ENCODE measurements around the gene ASB3.
"Not testable (repeated sequence)": the region's sequence is repeated elsewhere in the genome, so short reads cannot be mapped to it uniquely, and the experiment has no call there.

ASB3 gene

DNA sequence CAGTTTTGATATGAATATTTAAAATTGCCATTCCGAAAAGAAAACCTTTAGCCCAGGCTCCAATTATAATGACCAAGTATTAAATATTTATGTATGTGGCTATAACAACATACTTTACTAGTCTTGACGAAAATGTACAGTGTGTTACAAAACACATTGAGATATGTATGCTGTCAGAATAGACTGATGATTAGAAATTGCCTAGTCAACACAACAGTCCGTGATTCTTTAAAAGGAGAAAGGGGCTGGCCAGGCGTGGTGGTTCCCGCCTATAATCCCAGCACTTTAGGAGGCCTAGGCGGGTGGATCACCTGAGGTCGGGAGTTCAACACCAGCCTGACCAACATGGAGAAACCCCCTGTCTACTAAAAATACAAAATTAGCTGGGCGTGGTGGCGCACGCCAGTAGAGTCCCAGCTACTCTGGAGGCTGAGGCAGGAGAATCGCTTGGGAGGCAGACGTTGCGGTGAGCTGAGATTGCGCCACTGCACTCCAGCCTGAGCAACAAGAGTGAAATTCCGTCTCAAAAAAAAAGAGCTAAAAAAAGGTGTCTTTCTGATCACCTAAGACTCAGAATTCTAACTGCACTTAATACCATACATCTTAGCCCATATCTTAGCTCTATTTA lies 17.3 kb downstream of the ASB3 start:
- no peak for DNase-seq (ENCODE audit: low read depth)
- peak overlapping the region; percentile 95 for H3K4me3 ChIP-seq (ENCODE audit: low read depth, low read length)
- no peak for TF ChIP-seq POLR2A (IDR thresholded peaks at IDR 0.05; ENCODE audit: extremely low read depth, insufficient read length)
- no peak for TF ChIP-seq MYC (IDR thresholded peaks at IDR 0.05; ENCODE audit: low read depth, low read length)
- TF ChIP-seq, protein P1, sequence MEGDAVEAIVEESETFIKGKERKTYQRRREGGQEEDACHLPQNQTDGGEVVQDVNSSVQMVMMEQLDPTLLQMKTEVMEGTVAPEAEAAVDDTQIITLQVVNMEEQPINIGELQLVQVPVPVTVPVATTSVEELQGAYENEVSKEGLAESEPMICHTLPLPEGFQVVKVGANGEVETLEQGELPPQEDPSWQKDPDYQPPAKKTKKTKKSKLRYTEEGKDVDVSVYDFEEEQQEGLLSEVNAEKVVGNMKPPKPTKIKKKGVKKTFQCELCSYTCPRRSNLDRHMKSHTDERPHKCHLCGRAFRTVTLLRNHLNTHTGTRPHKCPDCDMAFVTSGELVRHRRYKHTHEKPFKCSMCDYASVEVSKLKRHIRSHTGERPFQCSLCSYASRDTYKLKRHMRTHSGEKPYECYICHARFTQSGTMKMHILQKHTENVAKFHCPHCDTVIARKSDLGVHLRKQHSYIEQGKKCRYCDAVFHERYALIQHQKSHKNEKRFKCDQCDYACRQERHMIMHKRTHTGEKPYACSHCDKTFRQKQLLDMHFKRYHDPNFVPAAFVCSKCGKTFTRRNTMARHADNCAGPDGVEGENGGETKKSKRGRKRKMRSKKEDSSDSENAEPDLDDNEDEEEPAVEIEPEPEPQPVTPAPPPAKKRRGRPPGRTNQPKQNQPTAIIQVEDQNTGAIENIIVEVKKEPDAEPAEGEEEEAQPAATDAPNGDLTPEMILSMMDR (IDR thresholded peaks at IDR 0.05; ENCODE audit: low read depth, low read length), result no peak
- TF ChIP-seq, protein P2, sequence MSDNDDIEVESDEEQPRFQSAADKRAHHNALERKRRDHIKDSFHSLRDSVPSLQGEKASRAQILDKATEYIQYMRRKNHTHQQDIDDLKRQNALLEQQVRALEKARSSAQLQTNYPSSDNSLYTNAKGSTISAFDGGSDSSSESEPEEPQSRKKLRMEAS (IDR thresholded peaks at IDR 0.05; ENCODE audit: low read depth, low read length), result no peak

DNA sequence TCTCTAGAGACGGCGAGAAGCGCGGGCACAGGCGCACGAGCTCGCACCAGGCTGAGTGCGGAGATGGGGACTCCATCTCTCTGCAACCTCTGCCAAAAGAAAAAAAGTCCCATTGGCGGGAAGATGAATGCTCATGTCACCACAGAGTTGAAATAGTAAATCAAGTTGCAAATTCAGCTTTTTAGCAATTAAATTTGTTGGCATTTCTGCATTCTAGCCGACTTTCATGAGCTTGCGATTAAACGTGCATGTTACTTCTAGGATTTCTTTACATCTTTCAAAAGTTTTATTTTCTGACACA lies 18.6 kb downstream of the ASB3 start:
- TF ChIP-seq, protein P2 (IDR thresholded peaks at IDR 0.05; ENCODE audit: low read depth, low read length), result no peak
- no peak for TF ChIP-seq POLR2A (IDR thresholded peaks at IDR 0.05; ENCODE audit: extremely low read depth, insufficient read length)
- TF ChIP-seq, protein P1 (IDR thresholded peaks at IDR 0.05; ENCODE audit: low read depth, low read length), result no peak
- no peak; the same call in 1 of the 2 replicates for TF ChIP-seq MYC (IDR thresholded peaks at IDR 0.05; ENCODE audit: low read depth, low read length)
- DNase-seq (ENCODE audit: low read depth), result peak; percentile 84
- peak overlapping the region; percentile 95 for H3K4me3 ChIP-seq (ENCODE audit: low read depth, low read length)

DNA sequence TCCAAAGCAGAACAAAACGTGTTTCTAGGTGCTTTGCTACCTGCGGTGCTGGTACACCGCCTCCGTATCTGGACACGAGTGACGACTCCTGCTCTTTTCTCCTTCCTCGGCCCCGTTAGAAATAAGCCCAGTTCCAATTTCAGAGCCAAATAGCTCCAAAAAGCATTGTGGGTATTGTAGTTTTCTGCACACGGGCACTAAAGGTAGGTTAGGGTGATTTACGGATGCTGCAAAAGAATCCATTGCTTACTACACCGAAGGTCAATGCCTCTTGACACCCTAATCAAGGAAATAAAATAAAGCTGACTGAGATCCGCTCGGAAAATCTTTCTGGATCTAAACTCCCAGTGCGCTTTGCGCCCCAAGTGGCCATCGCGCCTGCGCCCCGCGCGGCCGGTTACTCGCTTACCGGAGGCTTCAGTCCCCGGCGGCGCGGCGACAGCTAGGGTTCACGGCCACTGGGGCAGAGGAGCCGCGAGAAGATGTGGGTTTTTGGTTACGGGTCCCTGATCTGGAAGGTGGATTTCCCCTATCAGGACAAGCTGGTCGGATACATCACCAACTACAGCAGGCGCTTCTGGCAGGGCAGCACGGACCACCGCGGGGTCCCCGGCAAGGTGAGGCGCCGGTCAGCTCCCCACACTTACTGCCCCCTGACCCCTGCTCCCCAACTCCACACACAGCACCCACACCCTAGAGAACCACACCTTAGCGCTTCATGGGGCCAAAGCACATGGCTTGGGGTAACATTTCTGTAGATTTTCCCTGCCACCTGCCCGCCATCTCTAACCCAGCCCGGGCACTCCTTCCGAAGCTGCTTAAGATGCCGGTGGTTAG lies 19.1 kb downstream of the ASB3 start, which contains the start of gene CHAC2:
TSS of gene CHAC2 (plus strand) at position 400 of the 837 bp plus-strand sequence. CDS start at position 483, 83 bp downstream.
- peak; percentile 92 for DNase-seq (ENCODE audit: low read depth)
- TF ChIP-seq, protein P2 (IDR thresholded peaks at IDR 0.05; ENCODE audit: low read depth, low read length), result peak; percentile 74
- TF ChIP-seq, protein P1 (IDR thresholded peaks at IDR 0.05; ENCODE audit: low read depth, low read length), result no peak
- peak; percentile 64 for TF ChIP-seq MYC (IDR thresholded peaks at IDR 0.05; ENCODE audit: low read depth, low read length)
- peak; percentile 67 for TF ChIP-seq POLR2A (IDR thresholded peaks at IDR 0.05; ENCODE audit: extremely low read depth, insufficient read length)
- H3K4me3 ChIP-seq (ENCODE audit: low read depth, low read length), result peak within 1 kb of the TSS; percentile 95

DNA sequence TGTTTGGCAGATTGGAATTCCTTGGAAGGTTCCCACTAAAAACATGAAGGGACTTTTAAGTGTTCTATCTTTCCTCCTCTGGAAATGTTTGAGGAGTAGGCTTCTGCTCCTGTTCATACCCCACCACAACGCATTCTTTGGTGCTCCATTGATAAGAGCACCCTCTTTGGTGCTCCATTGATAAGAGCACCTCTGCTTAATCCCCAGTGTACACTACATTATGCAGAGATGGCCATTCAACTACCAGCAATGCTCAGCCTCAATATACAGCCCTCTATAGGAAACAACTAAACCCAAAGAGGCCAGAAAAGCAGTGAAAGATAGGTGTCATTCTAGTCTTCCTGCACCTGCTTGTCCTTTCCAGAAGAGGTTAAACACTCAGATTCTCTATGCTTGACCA lies 21.0 kb downstream of the ASB3 start:
- TF ChIP-seq, protein P2 (IDR thresholded peaks at IDR 0.05; ENCODE audit: low read depth, low read length), result no peak
- TF ChIP-seq MYC (IDR thresholded peaks at IDR 0.05; ENCODE audit: low read depth, low read length) (no peak), POLR2A (IDR thresholded peaks at IDR 0.05; ENCODE audit: extremely low read depth, insufficient read length) (no peak)
- TF ChIP-seq, protein P1 (IDR thresholded peaks at IDR 0.05; ENCODE audit: low read depth, low read length), result no peak
- no peak for DNase-seq (ENCODE audit: low read depth)
- H3K4me3 ChIP-seq (ENCODE audit: low read depth, low read length), result no peak overlapping the region

DNA sequence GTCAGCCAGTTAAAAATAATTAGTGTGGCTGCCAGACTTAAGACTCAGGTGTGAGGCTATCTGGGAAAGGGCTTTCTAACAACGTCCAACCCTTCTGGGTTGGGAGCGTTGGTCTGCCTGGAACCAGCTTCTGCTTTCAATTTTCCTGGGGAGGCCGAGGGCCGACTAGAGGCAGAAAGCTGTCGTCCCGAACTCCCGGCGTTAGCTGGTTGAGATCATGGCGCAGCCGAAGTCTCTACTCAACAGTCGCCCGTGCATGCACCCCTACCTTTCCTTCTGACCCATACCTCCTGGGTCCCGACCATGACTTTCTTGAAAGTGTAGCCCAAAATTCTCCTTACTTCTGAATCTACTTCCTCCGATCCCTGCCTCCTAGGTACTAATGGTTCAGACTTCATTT lies 29.5 kb downstream of the ASB3 start:
- H3K4me3 ChIP-seq (ENCODE audit: low read depth, low read length); DNase-seq (ENCODE audit: low read depth): not testable (repeated sequence)

DNA sequence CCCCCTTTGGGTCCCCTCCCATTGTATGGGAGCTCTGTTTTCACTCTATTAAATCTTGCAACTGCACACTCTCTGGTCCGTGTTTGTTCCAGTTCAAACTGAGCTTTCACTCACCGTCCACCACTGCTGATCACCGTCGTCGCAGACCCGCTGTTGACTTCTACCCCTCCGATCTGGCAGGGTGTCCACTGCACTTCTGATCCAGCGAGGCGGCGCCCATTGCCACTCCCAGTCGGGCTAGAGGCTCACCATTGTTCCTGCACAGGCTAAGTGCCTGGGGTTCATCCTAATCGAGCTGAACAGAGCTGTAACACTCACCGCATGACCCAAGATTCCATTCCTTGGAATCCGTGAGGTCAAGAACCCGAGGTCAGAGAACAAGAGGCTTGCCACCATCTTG lies 30.1 kb downstream of the ASB3 start:
- DNase-seq (ENCODE audit: low read depth), result no peak
- no peak overlapping the region for H3K4me3 ChIP-seq (ENCODE audit: low read depth, low read length)
- TF ChIP-seq, protein P2 (IDR thresholded peaks at IDR 0.05; ENCODE audit: low read depth, low read length), result no peak
- TF ChIP-seq MYC (IDR thresholded peaks at IDR 0.05; ENCODE audit: low read depth, low read length), result no peak

Measured in NB4 (cell line).